Measurements from ENCODE around the gene SAG. TPM values are rescaled to one million over a fixed set of nuclear protein-coding genes. Genes with fewer than 3 reads are reported as not detected.

Gene SAG
- not detected in 2 replicates for total RNA-seq

GRCh38 chr2:233307565-233307964 lies at the start of gene SAG:
Gene SAG (plus strand): TSS chr2:233307816. CDS start chr2:233309190, 1,374 bp downstream.

GRCh38 chr2:233353769-233354499 lies 46.3 kb downstream of the SAG start, which contains the start of gene DGKD:
Gene DGKD (plus strand): TSS chr2:233354494. CDS start chr2:233354519, 25 bp downstream.

Other genes with a start within 250 kb of the SAG start
- gene INPP5D, start 247.5 kb upstream of the SAG start, total RNA-seq: under 0.01 and 0.85 TPM in 2 replicates
- gene ATG16L1, start 56.1 kb upstream of the SAG start, total RNA-seq: 29.0 and 37.6 TPM in 2 replicates
- gene DGKD, start 46.7 kb downstream of the SAG start, total RNA-seq: 7.9 and 13.5 TPM in 2 replicates

Data from regular cardiac myocyte (primary cell).